ENCODE measurements around the gene TEC.
A peak's percentile ranks its signal among the peaks of the same experiment; 100 is the strongest.

DNA sequence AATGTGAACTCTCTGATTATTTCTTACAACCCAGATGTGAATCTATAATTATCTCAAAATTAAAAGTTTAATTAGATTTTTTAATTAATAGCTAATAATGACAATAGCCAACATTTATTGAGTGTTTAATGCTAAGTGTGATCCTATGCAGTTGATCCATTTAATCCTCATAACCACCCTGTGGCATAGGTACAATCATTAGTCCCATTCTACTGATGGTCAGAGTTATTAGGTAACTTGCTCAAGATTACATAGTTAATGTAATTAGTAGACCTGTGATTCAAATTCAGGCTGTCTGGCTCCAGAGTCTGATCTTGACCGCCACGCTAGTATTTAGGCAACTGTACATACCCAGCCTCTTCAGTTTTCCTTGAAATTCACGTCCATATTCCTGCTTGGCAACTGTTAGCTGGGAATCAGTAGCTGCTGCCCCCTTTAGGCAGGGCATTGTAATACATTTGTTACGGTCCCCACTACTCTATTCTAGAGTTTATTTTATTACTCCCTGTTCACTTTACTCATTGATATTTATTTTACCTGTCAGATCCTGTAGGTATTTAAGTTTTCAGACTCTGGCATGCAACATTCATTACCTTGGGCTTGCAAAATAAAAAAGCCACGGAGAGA, 20.6 kb upstream of the TEC start:
- TF ChIP-seq, protein P1, sequence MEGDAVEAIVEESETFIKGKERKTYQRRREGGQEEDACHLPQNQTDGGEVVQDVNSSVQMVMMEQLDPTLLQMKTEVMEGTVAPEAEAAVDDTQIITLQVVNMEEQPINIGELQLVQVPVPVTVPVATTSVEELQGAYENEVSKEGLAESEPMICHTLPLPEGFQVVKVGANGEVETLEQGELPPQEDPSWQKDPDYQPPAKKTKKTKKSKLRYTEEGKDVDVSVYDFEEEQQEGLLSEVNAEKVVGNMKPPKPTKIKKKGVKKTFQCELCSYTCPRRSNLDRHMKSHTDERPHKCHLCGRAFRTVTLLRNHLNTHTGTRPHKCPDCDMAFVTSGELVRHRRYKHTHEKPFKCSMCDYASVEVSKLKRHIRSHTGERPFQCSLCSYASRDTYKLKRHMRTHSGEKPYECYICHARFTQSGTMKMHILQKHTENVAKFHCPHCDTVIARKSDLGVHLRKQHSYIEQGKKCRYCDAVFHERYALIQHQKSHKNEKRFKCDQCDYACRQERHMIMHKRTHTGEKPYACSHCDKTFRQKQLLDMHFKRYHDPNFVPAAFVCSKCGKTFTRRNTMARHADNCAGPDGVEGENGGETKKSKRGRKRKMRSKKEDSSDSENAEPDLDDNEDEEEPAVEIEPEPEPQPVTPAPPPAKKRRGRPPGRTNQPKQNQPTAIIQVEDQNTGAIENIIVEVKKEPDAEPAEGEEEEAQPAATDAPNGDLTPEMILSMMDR (IDR thresholded peaks at IDR 0.05 in 4 of 5, conservative IDR thresholded peaks at IDR 0.05 in 1 of 5) = peak; percentile 18 to 62 (median 35)
- TF ChIP-seq POLR2A (IDR thresholded peaks at IDR 0.05) = no peak

All from gastrocnemius medialis (tissue), 4 donors.